T-helper 2 cell (primary cell): ENCODE measurements around the gene TPT1.
"Not testable (repeated sequence)": the region's sequence is repeated elsewhere in the genome, so short reads cannot be mapped to it uniquely, and the experiment has no call there.

Source experiments
- DNase-seq, 5 experiments: peaks; one replicate each; pipeline versions ENCODE4 v3.0.0 to v3.0.0-alpha.2; 2012 to 2022

Gene TPT1

GRCh38 chr13:45367358-45367757 is 26.4 kb upstream of the TPT1 start:
- peak; percentile 56 to 97 (median 85) for DNase-seq

GRCh38 chr13:45365558-45365885 is 24.5 kb upstream of the TPT1 start:
- DNase-seq: no peak

GRCh38 chr13:45364876-45365557 is 24.0 kb upstream of the TPT1 start:
- no peak for DNase-seq

GRCh38 chr13:45362939-45363338 is 22.0 kb upstream of the TPT1 start:
- peak in 1 of 5 experiments; percentile 39 for DNase-seq

GRCh38 chr13:45361596-45362206 is 20.7 kb upstream of the TPT1 start:
- DNase-seq: no peak

GRCh38 chr13:45356966-45357672 is 16.1 kb upstream of the TPT1 start:
- no peak for DNase-seq

GRCh38 chr13:45353895-45354294 is 12.9 kb upstream of the TPT1 start:
- DNase-seq: no peak

GRCh38 chr13:45352031-45352430 is 11.0 kb upstream of the TPT1 start:
- no peak for DNase-seq

GRCh38 chr13:45350152-45350551 is 9.2 kb upstream of the TPT1 start:
- no peak for DNase-seq

- DNase-seq: no peak
Observed at GRCh38 chr13:45349438-45349837, 8.5 kb upstream of the TPT1 start.

GRCh38 chr13:45344064-45344463 is 3.1 kb upstream of the TPT1 start:
- not testable (repeated sequence) for DNase-seq

- not testable (repeated sequence) for DNase-seq
Observed at GRCh38 chr13:45343102-45343501, 2.1 kb upstream of the TPT1 start.

- not testable (repeated sequence) for DNase-seq
Observed at GRCh38 chr13:45342668-45343067, 1.7 kb upstream of the TPT1 start.

- DNase-seq: no peak
Observed at GRCh38 chr13:45341799-45342500, 967 bp upstream of the TPT1 start.

GRCh38 chr13:45340422-45341033 is 455 bp downstream of the TPT1 start:
- DNase-seq: peak; percentile 51 to 87 (median 73)

GRCh38 chr13:45339867-45340266 is 1.1 kb downstream of the TPT1 start:
- peak in 2 of 5 experiments; percentile 10 to 50 for DNase-seq

GRCh38 chr13:45339399-45339798 is 1.6 kb downstream of the TPT1 start:
- DNase-seq: no peak

GRCh38 chr13:45337803-45338202 is 3.2 kb downstream of the TPT1 start:
- peak in 1 of 5 experiments; percentile 64 for DNase-seq

- DNase-seq: peak in 1 of 5 experiments; percentile 65
Observed at GRCh38 chr13:45337395-45337794, 3.6 kb downstream of the TPT1 start.

GRCh38 chr13:45336025-45336800 is 4.8 kb downstream of the TPT1 start:
- no peak for DNase-seq

- DNase-seq: no peak
Observed at GRCh38 chr13:45335397-45336024, 5.5 kb downstream of the TPT1 start.
